IMR-90 (cell line): Measurements from ENCODE around the gene DHRS12. TPM values are rescaled to one million over a fixed set of nuclear protein-coding genes. Genes with fewer than 3 reads are reported as not detected.
A peak's percentile ranks its signal among the peaks of the same experiment; 100 is the strongest.

ENCODE experiments used
- ATAC-seq: fragments of 200-7000 bp; cut with Tn5 transposase; 2 replicates; pipeline ENCODE4 v1.9.1; 2020; ENCODE audit warnings: low read depth, mild to moderate bottlenecking, moderate library complexity
- BruUV-seq: library from RNA; stranded (reverse); fragments of 400-500 nt; replicated peaks from 2 replicates; lab custom pipeline; 2021; lab: Mats Ljungman, UMichigan
- CTCF ChIA-PET: fragments of 300-600 bp; formaldehyde crosslinking; extraction: SDS; loops from one replicate; lab custom pipeline; 2021; ENCODE audit warnings: antibody characterized with exemption; lab: Yijun Ruan, JAX
- POLR2A ChIA-PET: fragments of 300-600 bp; sonication (Branson Sonifier 250); formaldehyde crosslinking; loops from one replicate; lab custom pipeline; 2022; ENCODE audit warnings: antibody characterized with exemption; ENCODE audit not compliant: unreplicated experiment; lab: Charles Lee
- DNase-seq: peaks from one replicate; pipeline ENCODE4 v3.0.0; 2013
- H2AFZ ChIP-seq: replicated peaks from 2 replicates; pipeline ENCODE3; 2013; ENCODE audit warnings: low read length, mild to moderate bottlenecking; ENCODE audit not compliant: poor library complexity
- H2AK5ac ChIP-seq: 2 replicates; pipeline ENCODE4 v1.6.1; 2013; ENCODE audit warnings: low read depth, low read length, inconsistent platforms
- H2AK9ac ChIP-seq: replicated peaks from 2 replicates; pipeline ENCODE3; 2013; ENCODE audit warnings: mild to moderate bottlenecking, low read depth, low read length, moderate library complexity; ENCODE audit not compliant: poor library complexity
- H2BK120ac ChIP-seq: 2 replicates; pipeline ENCODE4 v1.6.1; 2013; ENCODE audit warnings: low read depth, low read length, inconsistent platforms
- H2BK15ac ChIP-seq: 3 replicates; pipeline ENCODE4 v1.6.1; 2013; ENCODE audit warnings: low read depth, low read length, inconsistent platforms
- H2BK20ac ChIP-seq: 2 replicates; pipeline ENCODE4 v1.6.1; 2013; ENCODE audit warnings: low read depth, mild to moderate bottlenecking, inconsistent platforms, low read length, moderate library complexity
- H2BK5ac ChIP-seq: 2 replicates; pipeline ENCODE4 v1.6.1; 2013; ENCODE audit warnings: mild to moderate bottlenecking, low read depth, low read length, inconsistent platforms; ENCODE audit not compliant: poor library complexity, severe bottlenecking
- H3K14ac ChIP-seq: replicated peaks from 2 replicates; pipeline ENCODE4 v1.6.1; 2013; ENCODE audit warnings: low read depth, low read length, inconsistent platforms
- H3K18ac ChIP-seq: 2 replicates; pipeline ENCODE4 v1.6.1; 2013; ENCODE audit warnings: low read depth, low read length, control low read depth
- H3K23ac ChIP-seq: 2 replicates; pipeline ENCODE4 v1.6.1; 2013; ENCODE audit warnings: low read depth, low read length, inconsistent platforms
- H3K27ac ChIP-seq: 2 replicates; pipeline ENCODE4 v1.5.1; 2013; ENCODE audit warnings: mild to moderate bottlenecking, control low read depth, low read length; ENCODE audit not compliant: insufficient read depth
- H3K27me3 ChIP-seq: 2 replicates; pipeline ENCODE4 v1.6.1; 2013; ENCODE audit warnings: low read length; ENCODE audit not compliant: control insufficient read depth, insufficient read depth
- H3K36me3 ChIP-seq: 2 replicates; pipeline ENCODE4 v1.6.1; 2013; ENCODE audit warnings: low read length, mixed read lengths; ENCODE audit not compliant: control insufficient read depth, insufficient read depth
- H3K4ac ChIP-seq: 2 replicates; pipeline ENCODE4 v1.6.1; 2013; ENCODE audit warnings: low read depth, low read length, inconsistent platforms
- H3K4me1 ChIP-seq: 2 replicates; pipeline ENCODE4 v1.6.1; 2013; ENCODE audit warnings: low read length, mixed read lengths; ENCODE audit not compliant: control insufficient read depth, insufficient read depth
- H3K4me2 ChIP-seq: 2 replicates; pipeline ENCODE4 v1.6.1; 2013; ENCODE audit warnings: low read depth, mild to moderate bottlenecking, control low read depth, low read length, moderate library complexity
- H3K4me3 ChIP-seq: 2 replicates; pipeline ENCODE4 v1.5.1; 2013; ENCODE audit warnings: low read depth, mild to moderate bottlenecking, control low read depth, low read length, moderate library complexity; ENCODE audit not compliant: insufficient read depth
- H3K56ac ChIP-seq: 2 replicates; pipeline ENCODE4 v1.6.1; 2013; ENCODE audit warnings: low read length, inconsistent platforms; ENCODE audit not compliant: insufficient read depth; ENCODE audit errors: extremely low read depth
- H3K79me1 ChIP-seq, 2 experiments: 2 replicates each; pipeline ENCODE4 v1.6.1; 2013; ENCODE audit warnings: low read length in 2 of 2, inconsistent platforms in 1 of 2, low read depth in 1 of 2
- H3K9ac ChIP-seq: 2 replicates; pipeline ENCODE4 v1.6.1; 2013; ENCODE audit warnings: low read depth, low read length, control low read depth
- H3K9me1 ChIP-seq: 2 replicates; pipeline ENCODE4 v1.6.1; 2013; ENCODE audit warnings: low read length, inconsistent platforms; ENCODE audit not compliant: insufficient read depth
- H3K9me3 ChIP-seq: 2 replicates; pipeline ENCODE4 v1.6.1; 2013; ENCODE audit warnings: low read length; ENCODE audit not compliant: control insufficient read depth, insufficient read depth
- H4K20me1 ChIP-seq: 2 replicates; pipeline ENCODE4 v1.6.1; 2013; ENCODE audit warnings: low read length, inconsistent platforms; ENCODE audit not compliant: insufficient read depth
- H4K5ac ChIP-seq: 2 replicates; pipeline ENCODE4 v1.6.1; 2013; ENCODE audit warnings: mild to moderate bottlenecking, low read depth, low read length, control low read depth
- H4K8ac ChIP-seq, 2 experiments: 2 replicates each; pipeline ENCODE4 v1.6.1; 2013; ENCODE audit warnings: low read depth in 2 of 2, low read length in 2 of 2, control low read depth in 1 of 2, inconsistent platforms in 1 of 2
- H4K91ac ChIP-seq: 2 replicates; pipeline ENCODE4 v1.6.1; 2013; ENCODE audit warnings: low read depth, low read length, inconsistent platforms; ENCODE audit not compliant: insufficient read depth
- BHLHE40 ChIP-seq: fragments of 150-350 bp; IDR thresholded peaks from 2 replicates; pipeline ENCODE4 v1.6.1; 2016; ENCODE audit warnings: mild to moderate bottlenecking, low read depth, low read length
- CEBPB ChIP-seq: IDR thresholded peaks from 2 replicates; pipeline ENCODE4 v1.6.1; 2012; ENCODE audit warnings: low read depth, low read length, improper control_type of control experiment
- CHD1 ChIP-seq: IDR thresholded peaks from 2 replicates; pipeline ENCODE4 v1.6.1; 2012; ENCODE audit warnings: low read depth, low read length, improper control_type of control experiment
- FOS ChIP-seq: fragments of 150-350 bp; IDR thresholded peaks from 2 replicates; pipeline ENCODE4 v1.6.1; 2016; ENCODE audit warnings: low read depth, low read length
- MAFK ChIP-seq: IDR thresholded peaks from 2 replicates; pipeline ENCODE4 v1.6.1; 2012; ENCODE audit warnings: low read depth, low read length, improper control_type of control experiment
- MAZ ChIP-seq: IDR thresholded peaks from 2 replicates; pipeline ENCODE4 v1.6.1; 2012; ENCODE audit warnings: low read depth, mild to moderate bottlenecking, low read length, improper control_type of control experiment, moderate library complexity, borderline replicate concordance
- MXI1 ChIP-seq: IDR thresholded peaks from 2 replicates; pipeline ENCODE4 v1.6.1; 2012; ENCODE audit warnings: low read depth, mild to moderate bottlenecking, low read length, moderate library complexity, borderline replicate concordance
- NFE2L2 ChIP-seq: fragments of 150-350 bp; IDR thresholded peaks from 2 replicates; pipeline ENCODE4 v1.6.1; 2016; ENCODE audit warnings: low read depth, mild to moderate bottlenecking, low read length
- POLR2A ChIP-seq: IDR thresholded peaks from 2 replicates; pipeline ENCODE4 v1.6.1; 2012; ENCODE audit warnings: mild to moderate bottlenecking, low read depth, low read length
- RAD21 ChIP-seq: IDR thresholded peaks from 2 replicates; pipeline ENCODE4 v1.6.1; 2012; ENCODE audit warnings: low read length, improper control_type of control experiment
- RCOR1 ChIP-seq: IDR thresholded peaks from 2 replicates; pipeline ENCODE4 v1.6.1; 2012; ENCODE audit warnings: mild to moderate bottlenecking, low read length, improper control_type of control experiment; ENCODE audit not compliant: insufficient replicate concordance
- RFX5 ChIP-seq: IDR thresholded peaks from 2 replicates; pipeline ENCODE4 v1.8.0; 2012; ENCODE audit warnings: low read depth, mild to moderate bottlenecking, low read length, moderate library complexity
- SMC3 ChIP-seq: fragments of 150-350 bp; IDR thresholded peaks from 2 replicates; pipeline ENCODE4 v1.6.1; 2016; ENCODE audit warnings: low read depth, mild to moderate bottlenecking, antibody characterized with exemption, low read length, moderate library complexity
- WGBS, 2 experiments: methylation state at CpG; one replicate each; pipeline versions ENCODE4 v1.1.5 to v1.1.7; 2013; ENCODE audit warnings: missing lambda C conversion rate in 2 of 2; ENCODE audit not compliant: insufficient read length in 1 of 2; ENCODE audit errors: extremely low coverage in 2 of 2; 5-methylcytosine and 5-hydroxymethylcytosine counted together
- dilution Hi-C: fragments of 300-500 bp; cut with HindIII; formaldehyde crosslinking; loops from one replicate; pipeline ENCODE4 v1.14.3; 2018; ENCODE audit warnings: low sequenced_read_pairs; ENCODE audit not compliant: unreplicated experiment
- in situ Hi-C: fragments of 300-500 bp; cut with MboI; formaldehyde crosslinking; loops from 3 replicates; pipeline ENCODE4 v1.14.3; 2019; ENCODE audit warnings: low sequenced_read_pairs, inconsistent platforms, mixed read lengths
- intact Hi-C: fragments of 100-400 bp; cut with micrococcal nuclease; formaldehyde crosslinking; loops from 2 replicates; pipeline ENCODE4 v1.10.0; 2022
- polyA plus RNA-seq, 3 experiments: library from polyadenylated mRNA; depleted of rRNA; stranded (reverse); fragments of >200 nt; gene quantifications; 2 replicates each; pipeline ENCODE4 v1.2.3, GENCODE V29; 2012; ENCODE audit warnings: low replicate concordance in 1 of 3
- total RNA-seq: library from RNA; depleted of rRNA; stranded (reverse); fragments of >200 nt; gene quantifications from 2 replicates; pipeline ENCODE4 v1.2.3, GENCODE V29; 2012
- TF ChIP-seq, protein P1 (sequence below): fragments of 150-350 bp; IDR thresholded peaks from 2 replicates; pipeline ENCODE4 v1.6.1; 2017; ENCODE audit warnings: mild to moderate bottlenecking, antibody characterized with exemption, low read length, low read depth
- TF ChIP-seq, protein P2 (sequence below): fragments of 150-350 bp; IDR thresholded peaks from 2 replicates; pipeline ENCODE4 v1.6.1; 2016; ENCODE audit warnings: low read depth, mild to moderate bottlenecking, low read length, moderate library complexity, borderline replicate concordance

DHRS12 gene
- total and polyA plus RNA-seq, 2 of the 4 experiments (the other 2 are of a cell fraction) = 1.3 to 1.6 TPM

GRCh38 chr13:51802631-51803418, 1.1 kb downstream of the DHRS12 start:
- Histone ChIP-seq H4K8ac (peak overlapping the region; percentile 70 to 73), H4K20me1 (no peaks in the 10 kb centered on the region), H3K9me3 (no peaks in the 10 kb centered on the region), H4K91ac (peak overlapping the region; percentile 54), H3K9ac (peak overlapping the region; percentile 64), H2AFZ (peak overlapping the region; percentile 98), H3K4me2 (peak overlapping the region; percentile 91), H3K4ac (peak overlapping the region; percentile 85), H2BK5ac (no peak overlapping the region), H3K4me1 (peaks cover 4% of the 10 kb centered on the region), H3K4me3 (peak overlapping the region; percentile 84), H3K79me1 (peaks cover 0 to 9% of the 10 kb centered on the region in 2 experiments; a peak in 1 of 4 replicates), H3K18ac (no peak overlapping the region), H3K23ac (peak overlapping the region; percentile 21; the same call in 1 of the 2 replicates), H3K27me3 (no peaks in the 10 kb centered on the region), H3K36me3 (no peaks in the 10 kb centered on the region), H3K9me1 (peaks cover 4% of the 10 kb centered on the region; the same call in 1 of the 2 replicates), H2BK120ac (peak overlapping the region; percentile 54), H3K14ac (peak overlapping the region; percentile 83), H2AK5ac (peak overlapping the region; percentile 21), H3K27ac (no peak overlapping the region; the same call in 1 of the 2 replicates), H2BK20ac (peak overlapping the region; percentile 44; the same call in 1 of the 2 replicates), H3K56ac (no peak overlapping the region; the same call in 1 of the 2 replicates), H2BK15ac (0 out of 3 replicates have a peak overlapping the region, but pooled peaks have one; percentile 16), H2AK9ac (peak overlapping the region; percentile 88), H4K5ac (peak overlapping the region; percentile 61)
- in situ Hi-C loops (no loop called here), dilution Hi-C loops (no loop called here), intact Hi-C loops (loop anchor here (1.0 to 10.0 kb wide), 3 partner anchors 218 to 578 kb away; partner anchors contain the start of genes FAM124A and INTS6)
- DNase-seq (no peak), ATAC-seq (no peak)
- CTCF ChIA-PET = no interaction called here
- POLR2A ChIA-PET = interaction anchor here (0.5 to 1.5 kb wide), 2 partner anchors 185 to 350 kb away, joined by 6 to 7 read pairs; no protein-coding TSS in a partner anchor
- WGBS, 2 experiments = 73% methylated on average over 3 of the region's 9 CpGs; no CpG with 5 or more reads in 1 of the 2 experiments
- no TSS peak for BruUV-seq
- TF ChIP-seq FOS (no peak), POLR2A (no peak), MXI1 (no peak), MAZ (no peak), MAFK (no peak), SMC3 (no peak), CHD1 (no peak), BHLHE40 (no peak), CEBPB (no peak), RCOR1 (no peak), RFX5 (no peak), NFE2L2 (no peak), RAD21 (no peak)
- TF ChIP-seq, protein P1, sequence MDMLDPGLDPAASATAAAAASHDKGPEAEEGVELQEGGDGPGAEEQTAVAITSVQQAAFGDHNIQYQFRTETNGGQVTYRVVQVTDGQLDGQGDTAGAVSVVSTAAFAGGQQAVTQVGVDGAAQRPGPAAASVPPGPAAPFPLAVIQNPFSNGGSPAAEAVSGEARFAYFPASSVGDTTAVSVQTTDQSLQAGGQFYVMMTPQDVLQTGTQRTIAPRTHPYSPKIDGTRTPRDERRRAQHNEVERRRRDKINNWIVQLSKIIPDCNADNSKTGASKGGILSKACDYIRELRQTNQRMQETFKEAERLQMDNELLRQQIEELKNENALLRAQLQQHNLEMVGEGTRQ = no peak
- TF ChIP-seq, protein P2, sequence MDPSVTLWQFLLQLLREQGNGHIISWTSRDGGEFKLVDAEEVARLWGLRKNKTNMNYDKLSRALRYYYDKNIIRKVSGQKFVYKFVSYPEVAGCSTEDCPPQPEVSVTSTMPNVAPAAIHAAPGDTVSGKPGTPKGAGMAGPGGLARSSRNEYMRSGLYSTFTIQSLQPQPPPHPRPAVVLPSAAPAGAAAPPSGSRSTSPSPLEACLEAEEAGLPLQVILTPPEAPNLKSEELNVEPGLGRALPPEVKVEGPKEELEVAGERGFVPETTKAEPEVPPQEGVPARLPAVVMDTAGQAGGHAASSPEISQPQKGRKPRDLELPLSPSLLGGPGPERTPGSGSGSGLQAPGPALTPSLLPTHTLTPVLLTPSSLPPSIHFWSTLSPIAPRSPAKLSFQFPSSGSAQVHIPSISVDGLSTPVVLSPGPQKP = no peak
